ENCODE results near the gene TJP2.

DNA sequence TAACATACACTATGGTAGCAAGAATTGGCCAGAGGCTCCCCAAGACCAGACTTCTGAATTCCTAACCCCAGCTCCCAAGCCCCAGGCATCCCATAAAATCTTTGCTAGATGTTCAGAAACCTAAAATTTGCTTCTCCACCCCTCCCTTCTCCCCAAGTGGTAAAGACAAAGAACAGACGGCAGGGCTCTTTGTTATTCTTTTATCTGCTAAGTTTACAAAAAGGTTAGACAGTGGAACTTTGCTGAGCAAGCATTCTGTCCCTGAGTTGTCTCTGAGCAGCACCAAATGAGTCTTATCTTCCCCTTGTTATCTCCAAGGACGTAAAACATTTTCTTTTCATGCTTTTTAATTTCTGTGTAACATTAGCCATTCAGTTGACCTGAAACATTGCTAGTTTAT, 30.2 kb downstream of the TJP2 start:
- TF ChIP-seq, protein P1, sequence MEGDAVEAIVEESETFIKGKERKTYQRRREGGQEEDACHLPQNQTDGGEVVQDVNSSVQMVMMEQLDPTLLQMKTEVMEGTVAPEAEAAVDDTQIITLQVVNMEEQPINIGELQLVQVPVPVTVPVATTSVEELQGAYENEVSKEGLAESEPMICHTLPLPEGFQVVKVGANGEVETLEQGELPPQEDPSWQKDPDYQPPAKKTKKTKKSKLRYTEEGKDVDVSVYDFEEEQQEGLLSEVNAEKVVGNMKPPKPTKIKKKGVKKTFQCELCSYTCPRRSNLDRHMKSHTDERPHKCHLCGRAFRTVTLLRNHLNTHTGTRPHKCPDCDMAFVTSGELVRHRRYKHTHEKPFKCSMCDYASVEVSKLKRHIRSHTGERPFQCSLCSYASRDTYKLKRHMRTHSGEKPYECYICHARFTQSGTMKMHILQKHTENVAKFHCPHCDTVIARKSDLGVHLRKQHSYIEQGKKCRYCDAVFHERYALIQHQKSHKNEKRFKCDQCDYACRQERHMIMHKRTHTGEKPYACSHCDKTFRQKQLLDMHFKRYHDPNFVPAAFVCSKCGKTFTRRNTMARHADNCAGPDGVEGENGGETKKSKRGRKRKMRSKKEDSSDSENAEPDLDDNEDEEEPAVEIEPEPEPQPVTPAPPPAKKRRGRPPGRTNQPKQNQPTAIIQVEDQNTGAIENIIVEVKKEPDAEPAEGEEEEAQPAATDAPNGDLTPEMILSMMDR (IDR thresholded peaks at IDR 0.05): no peak
- TF ChIP-seq POLR2A (IDR thresholded peaks at IDR 0.05): no peak
- no peak for TF ChIP-seq EP300 (IDR thresholded peaks at IDR 0.05)
- no peak for TF ChIP-seq POLR2AphosphoS5 (IDR thresholded peaks at IDR 0.05)

All from suprapubic skin (tissue), 4 donors.